Measurements from ENCODE around the gene ZP3.
"Not testable (repeated sequence)": the region's sequence is repeated elsewhere in the genome, so short reads cannot be mapped to it uniquely, and the experiment has no call there.

Gene ZP3

GRCh38 chr7:76424413-76425111, at the start of gene ZP3:
TSS of gene ZP3 (plus strand) at chr7:76424950. CDS start at chr7:76424965, 15 bp downstream.
- no peak for FAIRE-seq

DNA sequence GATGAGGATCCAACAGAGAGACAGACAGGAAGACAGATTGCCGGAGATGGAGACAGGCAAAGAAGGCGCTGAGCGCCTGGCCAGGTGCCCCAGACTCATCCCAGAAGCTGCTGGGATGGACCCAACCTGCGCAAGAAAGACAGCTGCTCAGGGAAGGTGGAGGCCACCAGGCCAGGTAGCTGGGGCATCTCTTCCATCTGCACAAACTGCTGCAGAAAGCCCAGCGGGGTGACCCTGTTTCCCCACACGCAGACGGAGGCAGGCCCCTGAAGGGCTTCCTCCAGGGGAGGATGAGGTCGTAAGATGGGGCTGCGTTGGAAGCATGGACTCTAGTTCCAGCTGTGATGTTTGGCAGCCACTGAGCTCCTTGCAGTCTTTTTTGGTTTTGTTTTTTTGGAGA, 49.5 kb upstream of the ZP3 start:
- FAIRE-seq: no peak

- FAIRE-seq: no peak
These were observed 47.4 kb upstream of the ZP3 start for GRCh38 chr7:76377186-76377918.

DNA sequence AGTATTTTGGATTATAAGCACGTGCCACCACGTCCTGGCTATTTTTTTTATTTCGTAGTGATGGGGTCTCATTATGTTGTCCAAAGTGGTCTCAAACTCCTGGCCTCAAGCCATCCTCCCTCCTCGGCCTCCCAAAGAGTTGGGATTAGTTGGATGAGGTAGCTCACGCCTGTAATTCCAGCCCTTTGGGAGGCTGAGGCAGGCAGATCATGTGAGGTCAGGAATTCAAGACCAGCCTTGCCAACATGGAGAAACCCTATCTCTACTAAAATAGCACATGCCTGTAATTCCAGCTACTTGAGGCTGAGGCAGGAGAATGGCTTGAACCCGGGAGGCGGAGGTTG, 44.2 kb upstream of the ZP3 start:
- FAIRE-seq: no peak

DNA sequence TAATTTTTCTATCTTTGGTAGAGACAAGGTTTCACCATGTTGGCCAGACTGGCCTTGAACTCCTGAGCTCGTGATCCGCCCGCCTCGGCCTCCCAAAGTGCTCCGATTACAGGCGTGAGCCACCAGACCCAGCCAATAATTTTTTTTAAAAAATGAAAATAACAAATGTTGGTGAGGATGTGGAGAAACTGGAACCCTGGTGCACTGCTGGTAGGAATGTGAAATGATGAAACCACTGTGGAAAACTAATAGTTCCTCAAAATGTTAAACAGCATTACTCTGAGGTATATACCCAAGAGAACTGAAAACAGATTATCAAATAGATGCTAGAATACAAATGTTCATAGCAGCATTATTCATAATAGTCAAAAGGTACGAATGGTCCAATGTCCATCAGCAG, 42.9 kb upstream of the ZP3 start:
- FAIRE-seq: no peak

DNA sequence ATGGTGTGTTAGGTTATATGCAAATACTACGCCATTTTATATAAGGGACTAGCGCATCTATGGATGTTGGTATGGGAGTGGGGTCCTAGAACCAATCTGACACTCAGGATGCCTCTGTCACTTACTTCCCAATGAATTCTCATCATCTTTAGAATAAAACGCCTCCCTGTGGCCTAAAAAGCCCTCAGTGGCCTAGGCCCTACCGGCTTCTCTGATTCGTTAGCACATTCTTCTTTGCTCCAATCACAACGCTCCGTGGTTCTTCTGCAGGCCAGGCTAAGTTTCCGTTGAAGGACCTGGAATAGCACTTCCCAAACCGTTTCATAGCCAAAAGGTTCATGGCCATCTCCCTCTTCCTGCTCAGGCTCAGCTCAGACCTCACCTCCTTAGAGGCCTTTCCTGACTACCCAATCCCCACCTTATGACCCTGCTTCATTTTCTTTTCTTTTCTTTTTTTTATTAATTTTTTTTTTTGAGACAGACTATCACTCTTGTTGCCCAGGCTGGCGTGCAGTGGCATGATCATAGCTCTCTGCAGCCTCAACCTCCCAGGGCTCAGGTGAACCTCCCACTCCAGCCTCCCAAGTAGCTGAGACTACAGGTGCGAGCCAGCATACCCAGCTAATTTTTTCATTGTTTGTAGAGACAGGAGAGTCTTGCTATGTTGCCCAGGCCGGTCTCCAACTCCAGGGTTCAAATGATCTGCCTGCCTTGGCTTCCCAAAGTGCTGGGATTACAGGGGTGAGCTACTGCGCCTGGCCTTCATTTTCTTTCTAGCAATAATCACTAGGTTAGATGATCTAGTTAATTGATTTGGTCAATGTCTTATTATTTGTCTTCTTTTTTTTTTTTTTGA, 41.4 kb upstream of the ZP3 start:
- no peak for FAIRE-seq

DNA sequence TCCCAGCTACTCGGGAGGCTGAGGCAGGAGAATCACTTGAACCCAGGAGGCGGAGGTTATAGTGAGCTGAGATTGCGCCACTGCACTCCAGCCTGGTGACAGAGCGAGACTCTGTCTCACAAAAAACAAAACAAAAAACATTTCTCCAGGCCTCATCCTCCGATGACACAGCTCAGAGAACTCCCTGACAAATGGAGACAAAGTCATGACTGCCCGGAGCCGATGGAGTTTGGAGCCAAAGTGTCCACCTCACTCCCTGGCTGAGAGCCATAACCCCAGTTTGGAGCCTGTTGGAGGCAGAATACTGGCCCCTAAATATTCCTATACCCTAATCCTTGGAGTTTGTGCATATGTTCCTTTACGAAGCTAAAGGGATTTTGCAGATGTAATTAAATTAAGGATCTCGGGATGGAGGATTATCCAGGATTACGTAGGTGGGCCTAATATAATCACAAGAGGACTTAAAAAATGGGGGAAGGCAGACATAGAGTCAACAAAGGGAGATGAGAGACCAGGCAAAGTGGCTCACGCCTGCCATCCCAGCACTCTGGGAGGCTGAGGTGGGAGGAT, 38.0 kb upstream of the ZP3 start:
- no peak for FAIRE-seq

DNA sequence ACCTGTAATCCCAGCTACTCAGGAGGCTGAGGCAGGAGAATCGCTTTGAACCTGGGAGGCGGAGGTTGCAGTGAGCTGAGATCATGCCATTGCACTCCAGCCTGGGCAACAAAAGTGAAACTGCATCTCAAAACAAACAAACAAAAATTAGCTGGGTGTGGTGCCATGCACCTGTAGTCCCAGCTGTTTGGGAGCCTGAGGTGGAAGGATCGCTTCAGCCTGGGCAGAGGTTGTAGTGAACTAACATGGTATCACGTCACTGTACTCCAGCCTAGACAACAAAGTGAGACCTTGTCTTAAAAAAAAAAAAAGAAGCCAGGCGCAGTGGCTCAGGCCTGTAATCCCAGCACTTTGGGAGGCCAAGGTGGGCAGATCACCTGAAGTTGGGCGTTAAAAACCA, 37.0 kb upstream of the ZP3 start:
- FAIRE-seq: not testable (repeated sequence)

GRCh38 chr7:76390092-76390491, 34.7 kb upstream of the ZP3 start:
- FAIRE-seq: no peak

DNA sequence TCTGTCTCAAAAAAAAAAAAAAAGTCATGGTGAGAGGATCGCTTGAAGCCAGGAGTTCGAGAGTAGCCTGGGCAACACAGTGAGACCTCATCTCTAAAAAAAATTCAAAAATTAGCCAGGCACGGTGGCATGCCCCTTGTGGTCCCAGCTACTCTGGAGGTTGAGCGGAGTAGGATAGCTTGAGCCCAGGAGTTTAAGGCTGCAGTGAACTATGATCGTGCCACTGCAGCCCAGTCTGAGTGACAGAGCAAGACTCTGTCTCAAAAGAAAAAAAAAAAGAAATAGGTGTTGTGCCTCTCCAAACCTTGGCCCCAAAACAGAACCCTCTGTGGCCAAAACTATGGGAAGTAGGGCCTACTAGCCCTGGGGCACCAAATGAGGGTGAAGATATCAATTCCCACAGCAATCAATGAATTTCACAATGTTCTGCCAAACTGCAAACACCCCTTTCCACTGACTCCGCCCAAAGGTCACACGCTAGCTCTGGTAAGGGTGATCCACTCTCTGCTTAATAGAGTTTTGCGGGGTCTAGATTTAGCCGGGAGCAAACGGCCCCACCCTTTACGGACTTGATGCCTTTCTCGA, 32.1 kb upstream of the ZP3 start:
- FAIRE-seq: no peak

DNA sequence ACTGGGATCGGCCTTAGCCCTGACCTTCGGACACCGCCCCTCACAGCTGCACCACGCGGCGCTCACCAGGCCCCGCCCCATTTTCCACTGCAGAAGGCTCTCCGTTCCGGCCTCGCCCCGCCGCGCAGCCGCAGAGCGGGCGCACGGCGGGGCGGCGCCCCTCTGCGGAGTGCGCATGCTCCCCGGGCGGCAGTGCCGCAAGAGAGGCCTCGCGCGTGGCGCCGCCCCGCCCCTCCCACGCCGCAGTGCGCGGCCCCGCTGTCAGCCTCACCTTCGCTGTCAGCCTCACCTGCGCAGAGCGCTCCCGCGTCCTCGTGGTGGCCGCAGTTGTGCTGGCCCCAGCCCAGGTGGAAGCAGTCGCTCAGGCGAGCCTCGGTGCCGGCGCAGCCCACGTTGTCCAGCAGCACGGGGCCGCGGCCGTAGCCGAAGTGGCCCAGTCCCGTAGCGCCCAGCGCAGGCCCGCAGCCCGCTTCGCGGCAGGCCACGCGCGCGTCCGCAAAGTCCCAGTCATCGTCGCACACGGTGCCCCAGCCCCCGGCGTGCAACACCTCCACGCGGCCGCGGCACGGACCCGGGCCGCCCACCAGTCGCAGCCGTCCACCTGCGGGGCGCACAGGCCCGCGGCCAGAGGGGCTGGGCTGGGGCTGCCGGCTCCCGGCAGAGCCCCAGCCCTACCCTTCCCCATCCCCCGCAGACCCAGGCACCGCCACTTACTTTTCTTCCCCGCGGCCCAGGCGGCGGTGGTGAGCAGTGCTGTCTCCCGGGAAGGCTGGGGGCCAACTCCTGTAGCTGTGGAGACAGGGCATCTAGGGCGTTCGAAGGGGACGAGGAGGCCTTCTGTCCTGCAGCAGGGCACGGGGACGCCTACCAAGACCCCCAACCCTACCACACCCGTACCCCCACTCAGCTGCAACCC, 31.4 kb upstream of the ZP3 start:
- FAIRE-seq: no peak

- FAIRE-seq: no peak
These were observed 29.8 kb upstream of the ZP3 start for GRCh38 chr7:76394957-76395356.

GRCh38 chr7:76395605-76395964, 29.2 kb upstream of the ZP3 start:
- FAIRE-seq: not testable (repeated sequence)

DNA sequence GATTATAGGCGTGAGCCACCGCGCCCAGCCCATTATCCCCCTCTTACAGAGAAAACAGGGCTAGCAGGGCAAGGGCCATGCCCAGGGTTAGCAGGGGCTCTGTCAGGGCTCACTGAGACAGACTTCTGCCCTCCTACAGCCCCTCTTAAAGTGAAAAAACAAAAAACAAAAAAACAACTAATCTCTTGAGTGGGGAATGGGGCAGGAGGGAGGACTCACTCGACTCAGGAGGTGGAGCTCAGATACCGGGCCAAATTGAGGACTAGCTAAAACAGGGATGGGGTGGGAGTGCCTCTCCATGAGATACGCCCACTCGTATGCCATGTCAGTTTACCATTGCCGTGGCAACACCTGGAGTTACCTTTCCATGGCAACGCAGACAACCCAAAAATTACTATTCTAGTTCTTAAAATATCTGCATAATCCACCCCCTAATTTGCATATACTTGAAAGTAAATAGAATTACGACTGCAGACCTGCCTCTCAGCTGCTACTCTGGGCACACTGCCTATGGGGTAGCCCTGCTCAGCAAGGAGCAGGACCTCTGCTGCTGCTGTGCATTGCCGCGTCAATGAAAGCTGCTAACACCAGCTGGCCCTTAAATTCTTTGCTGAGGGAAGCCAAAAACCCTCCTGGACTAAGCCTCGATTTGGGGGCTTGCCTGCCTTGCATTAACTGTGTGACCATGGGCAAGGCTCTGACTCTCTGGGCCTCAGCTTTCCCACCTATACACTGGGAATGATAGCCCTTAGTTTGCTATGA, 28.6 kb upstream of the ZP3 start:
- FAIRE-seq: no peak

DNA sequence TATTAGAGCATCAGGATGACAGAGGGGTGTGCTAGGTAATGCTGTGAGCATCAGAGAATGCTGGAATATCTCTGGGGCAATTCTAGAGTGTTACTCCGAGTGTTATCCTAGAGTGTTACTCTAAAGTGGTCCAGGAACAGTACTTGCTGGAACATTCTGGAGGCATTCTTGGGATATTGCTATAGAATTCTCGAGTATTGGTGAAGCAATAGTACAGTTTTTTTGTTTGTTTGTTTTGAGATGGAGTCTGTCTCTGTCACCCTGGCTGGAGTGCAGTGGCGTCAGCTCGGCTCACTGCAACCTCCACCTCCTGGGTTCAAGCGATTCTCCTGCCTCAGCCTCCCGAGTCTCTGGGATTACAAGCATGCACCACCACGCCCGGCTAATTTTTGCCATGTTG, 27.9 kb upstream of the ZP3 start:
- FAIRE-seq: no peak

- FAIRE-seq: no peak
These were observed 27.2 kb upstream of the ZP3 start for GRCh38 chr7:76397409-76398183.

GRCh38 chr7:76400248-76400647, 24.5 kb upstream of the ZP3 start:
- no peak for FAIRE-seq

DNA sequence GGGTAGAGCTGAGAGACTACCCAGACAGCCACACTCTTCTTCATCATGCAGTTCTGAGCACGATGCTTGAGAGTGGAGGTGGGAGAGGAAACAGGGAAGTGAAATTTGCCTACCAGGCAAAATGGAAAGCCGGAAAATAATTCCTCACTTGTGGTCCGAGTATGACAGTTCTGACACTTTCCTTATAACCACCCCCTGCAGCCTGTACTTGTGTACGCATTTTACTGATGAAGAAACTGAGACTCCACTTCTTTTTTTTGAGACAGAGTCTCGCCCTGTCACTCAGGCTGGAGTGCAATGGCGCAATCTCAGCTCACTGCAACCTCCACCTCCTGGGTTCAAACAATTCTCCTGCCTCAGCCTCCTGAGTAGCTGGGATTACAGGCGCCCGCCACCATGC, 21.7 kb upstream of the ZP3 start:
- not testable (repeated sequence) for FAIRE-seq

DNA sequence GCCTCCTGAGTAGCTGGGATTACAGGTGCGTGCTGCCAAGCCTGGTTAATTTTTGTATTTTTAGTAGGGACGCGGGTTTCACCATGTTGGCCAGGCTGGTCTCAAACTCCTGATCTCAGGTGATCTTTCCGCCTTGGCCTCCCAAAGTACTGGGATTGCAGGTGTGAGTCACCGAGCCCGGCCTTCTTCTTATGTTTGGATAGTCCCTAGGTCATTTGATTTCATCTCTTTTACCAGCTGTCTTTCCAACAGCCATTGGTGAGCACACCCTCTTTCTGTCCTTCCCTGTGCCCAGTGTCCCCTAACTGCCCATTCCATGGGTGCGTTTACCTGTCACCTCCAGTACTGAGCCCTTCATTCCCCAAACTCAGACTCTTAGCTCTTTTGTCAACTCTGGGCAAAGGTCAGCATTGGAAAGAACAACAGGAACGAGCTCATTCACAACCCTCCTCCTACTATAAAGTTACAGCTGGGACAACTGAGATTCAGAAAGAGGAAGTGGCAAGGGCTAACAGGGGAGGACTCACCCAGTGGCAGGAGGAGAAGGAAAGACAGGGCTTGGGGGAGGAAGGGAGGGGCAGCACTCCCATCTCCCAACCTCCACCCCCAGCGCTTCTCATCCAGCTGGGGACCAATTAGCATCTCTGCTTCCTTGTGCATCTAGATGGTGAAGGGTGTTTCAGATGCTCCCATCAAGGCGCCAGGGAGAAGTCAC, 20.8 kb upstream of the ZP3 start:
- FAIRE-seq: no peak

GRCh38 chr7:76405738-76406137, 19.0 kb upstream of the ZP3 start:
- FAIRE-seq: no peak
